ENCODE data around the gene UGT1A4. TPM values are rescaled to one million over a fixed set of nuclear protein-coding genes. Genes with fewer than 3 reads are reported as not detected.

Gene UGT1A4
- total RNA-seq, 2 experiments from 2014 or later: not detected

GRCh38 chr2:233764264-233764663 is 45.7 kb downstream of the UGT1A4 start:
- H3K9me3 Mint-ChIP-seq: no peaks in the 10 kb centered on the region
- no peaks in the 10 kb centered on the region for H3K4me1 Mint-ChIP-seq (ENCODE audit: low read depth)
- Histone ChIP-seq H3K36me3 (ENCODE audit: insufficient read depth, low read length) (no peaks in the 10 kb centered on the region), H3K4me1 (ENCODE audit: insufficient read depth, low read length) (no peaks in the 10 kb centered on the region), H3K27me3 (ENCODE audit: control insufficient read depth in 1 of 2, insufficient read depth in 2 of 2, low read length in 2 of 2) (peaks cover 3 to 6% of the 10 kb centered on the region in 2 experiments), H3K27ac (ENCODE audit: low read depth in 1 of 2, low read length in 2 of 2) (no peak overlapping the region), H3K9me3 (ENCODE audit: control insufficient read depth in 1 of 2, insufficient read depth in 1 of 2, low read length in 2 of 2) (peaks cover 0 to 5% of the 10 kb centered on the region in 2 experiments), H3K4me3 (ENCODE audit: low read length) (no peak overlapping the region)
- ChIA-PET CTCF (no interaction called here), POLR2A (no interaction called here)
- H3K4me3 Mint-ChIP-seq: no peak overlapping the region
- H3K27ac Mint-ChIP-seq: no peak overlapping the region
- H3K27me3 Mint-ChIP-seq: peaks cover 43% of the 10 kb centered on the region
- no peak for TF ChIP-seq CTCF (IDR thresholded peaks at IDR 0.05)
- ATAC-seq (ENCODE audit: poor library complexity) (no peak), DNase-seq (no peak)
- no peaks in the 10 kb centered on the region for H3K36me3 Mint-ChIP-seq (ENCODE audit: low read depth)
- intact Hi-C loops (cut with DNase I, micrococcal nuclease): no loop called here

GRCh38 chr2:233764761-233765160 is 46.2 kb downstream of the UGT1A4 start:
- no peaks in the 10 kb centered on the region for H3K4me1 Mint-ChIP-seq (ENCODE audit: low read depth)
- ChIA-PET CTCF (no interaction called here), POLR2A (no interaction called here)
- H3K27me3 Mint-ChIP-seq: peaks cover 45% of the 10 kb centered on the region
- Histone ChIP-seq H3K9me3 (ENCODE audit: control insufficient read depth in 1 of 2, insufficient read depth in 1 of 2, low read length in 2 of 2) (peaks cover 0 to 5% of the 10 kb centered on the region in 2 experiments), H3K4me3 (ENCODE audit: low read length) (no peak overlapping the region), H3K36me3 (ENCODE audit: insufficient read depth, low read length) (no peaks in the 10 kb centered on the region), H3K27ac (ENCODE audit: low read depth in 1 of 2, low read length in 2 of 2) (no peak overlapping the region), H3K27me3 (ENCODE audit: control insufficient read depth in 1 of 2, insufficient read depth in 2 of 2, low read length in 2 of 2) (peaks cover 3 to 6% of the 10 kb centered on the region in 2 experiments), H3K4me1 (ENCODE audit: insufficient read depth, low read length) (no peaks in the 10 kb centered on the region)
- H3K27ac Mint-ChIP-seq: no peak overlapping the region
- no peak for TF ChIP-seq CTCF (IDR thresholded peaks at IDR 0.05)
- H3K36me3 Mint-ChIP-seq (ENCODE audit: low read depth): no peaks in the 10 kb centered on the region
- DNase-seq (no peak), ATAC-seq (ENCODE audit: poor library complexity) (no peak)
- intact Hi-C loops (cut with DNase I, micrococcal nuclease): no loop called here
- no peaks in the 10 kb centered on the region for H3K9me3 Mint-ChIP-seq
- no peak overlapping the region for H3K4me3 Mint-ChIP-seq

- no peak for ATAC-seq (ENCODE audit: poor library complexity)
- no peaks in the 10 kb centered on the region for H3K9me3 Mint-ChIP-seq
- CTCF ChIA-PET: no interaction called here
- no peaks in the 10 kb centered on the region for H3K4me1 ChIP-seq (ENCODE audit: insufficient read depth, low read length)
- intact Hi-C loops (cut with DNase I, micrococcal nuclease): no loop called here
- no peak for DNase-seq
- no peak overlapping the region for H3K4me3 Mint-ChIP-seq
- no peaks in the 10 kb centered on the region for H3K4me1 Mint-ChIP-seq (ENCODE audit: low read depth)
- no peak overlapping the region for H3K27ac Mint-ChIP-seq
- no peak overlapping the region for H3K27ac ChIP-seq (ENCODE audit: low read depth in 1 of 2, low read length in 2 of 2)
- H3K36me3 Mint-ChIP-seq (ENCODE audit: low read depth): no peaks in the 10 kb centered on the region
- peaks cover 3 to 6% of the 10 kb centered on the region in 2 experiments for H3K27me3 ChIP-seq (ENCODE audit: control insufficient read depth in 1 of 2, insufficient read depth in 2 of 2, low read length in 2 of 2)
- TF ChIP-seq CTCF (IDR thresholded peaks at IDR 0.05): no peak
- POLR2A ChIA-PET: no interaction called here
- H3K27me3 Mint-ChIP-seq: peaks cover 53% of the 10 kb centered on the region
- H3K9me3 ChIP-seq (ENCODE audit: control insufficient read depth in 1 of 2, insufficient read depth in 1 of 2, low read length in 2 of 2): peaks cover 0 to 5% of the 10 kb centered on the region in 2 experiments
- no peak overlapping the region for H3K4me3 ChIP-seq (ENCODE audit: low read length)
- H3K36me3 ChIP-seq (ENCODE audit: insufficient read depth, low read length): no peaks in the 10 kb centered on the region
Measured at GRCh38 chr2:233766416-233766815, 47.9 kb downstream of the UGT1A4 start.

Data from CD4-positive, alpha-beta T cell (primary cell).